GM12864 (cell line): Measurements from ENCODE around the gene SLC24A5.
A peak's percentile ranks its signal among the peaks of the same experiment; 100 is the strongest.

Experiments
- DNase-seq: peaks from one replicate; pipeline ENCODE4 v3.0.0-alpha.2; 2011; ENCODE audit warnings: low read depth
- H3K4me3 ChIP-seq: 2 replicates; pipeline ENCODE4 v1.5.1; 2011; ENCODE audit warnings: mild to moderate bottlenecking, low read depth, low read length, control low read depth
- CTCF ChIP-seq: IDR thresholded peaks from 2 replicates; pipeline ENCODE4 v1.5.1; 2011; ENCODE audit warnings: low read depth, mild to moderate bottlenecking, moderate library complexity, low read length, control low read depth, inconsistent platforms; ENCODE audit errors: missing control alignments

SLC24A5 gene

GRCh38 chr15:48177766-48178647 is 57.2 kb downstream of the SLC24A5 start, which contains the start of gene MYEF2:
TSS of gene MYEF2 (minus strand) at chr15:48178295. CDS start at chr15:48178237, 58 bp downstream.
- H3K4me3 ChIP-seq, result peak within 1 kb of the TSS; percentile 68
- no peak for TF ChIP-seq CTCF
- DNase-seq, result peak; percentile 50

GRCh38 chr15:48178648-48178931 is 57.8 kb downstream of the SLC24A5 start:
- no peak for DNase-seq
- H3K4me3 ChIP-seq, result peak overlapping the region; percentile 68
- no peak for TF ChIP-seq CTCF

GRCh38 chr15:48182749-48183148 is 62.0 kb downstream of the SLC24A5 start:
- no peak overlapping the region for H3K4me3 ChIP-seq
- no peak for TF ChIP-seq CTCF
- no peak for DNase-seq

- no peak for TF ChIP-seq CTCF
- DNase-seq, result no peak
- H3K4me3 ChIP-seq, result no peak overlapping the region
These were observed 64.7 kb downstream of the SLC24A5 start for GRCh38 chr15:48185529-48185928.

- no peak overlapping the region for H3K4me3 ChIP-seq
- DNase-seq, result no peak
- TF ChIP-seq CTCF, result no peak
These were observed 65.5 kb downstream of the SLC24A5 start for GRCh38 chr15:48186271-48186670.

GRCh38 chr15:48190932-48191573 is 70.3 kb downstream of the SLC24A5 start:
- no peak overlapping the region for H3K4me3 ChIP-seq
- no peak for DNase-seq
- TF ChIP-seq CTCF, result no peak
